Measurements from ENCODE around the gene MTCH1. TPM values are rescaled to one million over a fixed set of nuclear protein-coding genes. Genes with fewer than 3 reads are reported as not detected.
"Not testable (repeated sequence)": the region's sequence is repeated elsewhere in the genome, so short reads cannot be mapped to it uniquely, and the experiment has no call there.

MTCH1 gene
- total RNA-seq, 1 donor from 2014 or later, result 172 TPM

GRCh38 chr6:36999061-36999750 is 13.2 kb upstream of the MTCH1 start:
- Histone ChIP-seq H3K36me3 (ENCODE audit: control insufficient read depth, insufficient read depth, low read length) (no peaks in the 10 kb centered on the region), H3K27me3 (ENCODE audit: control insufficient read depth, insufficient read depth, low read length) (no peaks in the 10 kb centered on the region), H3K4me3 (ENCODE audit: low read depth, low read length) (no peak overlapping the region)
- no peak for TF ChIP-seq CTCF (IDR thresholded peaks at IDR 0.05; ENCODE audit: insufficient read depth, low read length, poor library complexity, severe bottlenecking)
- no peak for DNase-seq (ENCODE audit: low read depth)

- H3K27me3 ChIP-seq (ENCODE audit: control insufficient read depth, insufficient read depth, low read length), result no peaks in the 10 kb centered on the region
- no peak for TF ChIP-seq CTCF (IDR thresholded peaks at IDR 0.05; ENCODE audit: insufficient read depth, low read length, poor library complexity, severe bottlenecking)
- H3K36me3 ChIP-seq (ENCODE audit: control insufficient read depth, insufficient read depth, low read length), result no peaks in the 10 kb centered on the region
- no peak for DNase-seq (ENCODE audit: low read depth)
- no peak overlapping the region for H3K4me3 ChIP-seq (ENCODE audit: low read depth, low read length)
Measured at GRCh38 chr6:36998723-36999038, 12.7 kb upstream of the MTCH1 start.

- no peaks in the 10 kb centered on the region for H3K36me3 ChIP-seq (ENCODE audit: control insufficient read depth, insufficient read depth, low read length)
- H3K27me3 ChIP-seq (ENCODE audit: control insufficient read depth, insufficient read depth, low read length), result no peaks in the 10 kb centered on the region
- DNase-seq (ENCODE audit: low read depth), result no peak
- TF ChIP-seq CTCF (IDR thresholded peaks at IDR 0.05; ENCODE audit: insufficient read depth, low read length, poor library complexity, severe bottlenecking), result no peak
- no peak overlapping the region for H3K4me3 ChIP-seq (ENCODE audit: low read depth, low read length)
Measured at GRCh38 chr6:36997811-36998722, 12.1 kb upstream of the MTCH1 start.

- not testable (repeated sequence) for H3K4me3 ChIP-seq (ENCODE audit: low read depth, low read length); H3K27me3 ChIP-seq (ENCODE audit: control insufficient read depth, insufficient read depth, low read length); DNase-seq (ENCODE audit: low read depth); H3K36me3 ChIP-seq (ENCODE audit: control insufficient read depth, insufficient read depth, low read length)
Measured at GRCh38 chr6:36990401-36990800, 4.4 kb upstream of the MTCH1 start.

GRCh38 chr6:36989264-36989663 is 3.3 kb upstream of the MTCH1 start:
- TF ChIP-seq CTCF (IDR thresholded peaks at IDR 0.05; ENCODE audit: insufficient read depth, low read length, poor library complexity, severe bottlenecking), result no peak
- Histone ChIP-seq H3K4me3 (ENCODE audit: low read depth, low read length) (no peak overlapping the region), H3K27me3 (ENCODE audit: control insufficient read depth, insufficient read depth, low read length) (peaks cover 2% of the 10 kb centered on the region), H3K36me3 (ENCODE audit: control insufficient read depth, insufficient read depth, low read length) (no peaks in the 10 kb centered on the region)
- DNase-seq (ENCODE audit: low read depth), result no peak

- DNase-seq (ENCODE audit: low read depth), result no peak
- no peaks in the 10 kb centered on the region for H3K36me3 ChIP-seq (ENCODE audit: control insufficient read depth, insufficient read depth, low read length)
- no peak for TF ChIP-seq CTCF (IDR thresholded peaks at IDR 0.05; ENCODE audit: insufficient read depth, low read length, poor library complexity, severe bottlenecking)
- H3K4me3 ChIP-seq (ENCODE audit: low read depth, low read length), result peak overlapping the region; percentile 100
- H3K27me3 ChIP-seq (ENCODE audit: control insufficient read depth, insufficient read depth, low read length), result peaks cover 2% of the 10 kb centered on the region
Measured at GRCh38 chr6:36986704-36987047, 680 bp upstream of the MTCH1 start.
